HL-60 (cell line): Measurements from ENCODE around the gene MREG.

Experiments
- DNase-seq, 2 experiments: peaks; one replicate each; pipeline ENCODE4 v3.0.0-alpha.2; 2010 to 2020; ENCODE audit warnings: low read depth in 1 of 2, low spot score in 1 of 2
- H3K27ac ChIP-seq: fragments of 250-450 bp; sonication (Bioruptor Pico); replicated peaks from 2 replicates; pipeline ENCODE4 v1.5.1; 2020; ENCODE audit warnings: mild to moderate bottlenecking, moderate library complexity
- H3K27me3 ChIP-seq: fragments of 250-450 bp; sonication (Bioruptor Pico); 2 replicates; pipeline ENCODE4 v1.5.1; 2021; ENCODE audit warnings: mild to moderate bottlenecking, moderate library complexity; ENCODE audit not compliant: insufficient read depth, poor library complexity, severe bottlenecking
- H3K4me3 ChIP-seq: replicated peaks from 2 replicates; pipeline ENCODE4 v1.5.1; 2011; ENCODE audit warnings: mild to moderate bottlenecking, control low read depth, low read length; ENCODE audit not compliant: insufficient read depth
- GABPA ChIP-seq: IDR thresholded peaks from 2 replicates; pipeline ENCODE4 v1.6.1; 2012; ENCODE audit warnings: low read depth
- POLR2AphosphoS5 ChIP-seq: IDR thresholded peaks from 2 replicates; pipeline ENCODE4 v1.6.1; 2012; ENCODE audit warnings: low read depth
- SPI1 ChIP-seq: IDR thresholded peaks from 2 replicates; pipeline ENCODE4 v1.6.1; 2012; ENCODE audit warnings: low read depth, mild to moderate bottlenecking, borderline replicate concordance
- TF ChIP-seq, protein P1 (sequence below): IDR thresholded peaks from 2 replicates; pipeline ENCODE4 v1.6.1; 2012; ENCODE audit warnings: low read depth; ENCODE audit not compliant: insufficient replicate concordance
- TF ChIP-seq, protein P2 (sequence below): IDR thresholded peaks from one replicate; pipeline ENCODE4 v1.5.1; 2011; ENCODE audit warnings: low read length, control low read depth, inconsistent platforms; ENCODE audit not compliant: insufficient read depth

MREG gene

DNA sequence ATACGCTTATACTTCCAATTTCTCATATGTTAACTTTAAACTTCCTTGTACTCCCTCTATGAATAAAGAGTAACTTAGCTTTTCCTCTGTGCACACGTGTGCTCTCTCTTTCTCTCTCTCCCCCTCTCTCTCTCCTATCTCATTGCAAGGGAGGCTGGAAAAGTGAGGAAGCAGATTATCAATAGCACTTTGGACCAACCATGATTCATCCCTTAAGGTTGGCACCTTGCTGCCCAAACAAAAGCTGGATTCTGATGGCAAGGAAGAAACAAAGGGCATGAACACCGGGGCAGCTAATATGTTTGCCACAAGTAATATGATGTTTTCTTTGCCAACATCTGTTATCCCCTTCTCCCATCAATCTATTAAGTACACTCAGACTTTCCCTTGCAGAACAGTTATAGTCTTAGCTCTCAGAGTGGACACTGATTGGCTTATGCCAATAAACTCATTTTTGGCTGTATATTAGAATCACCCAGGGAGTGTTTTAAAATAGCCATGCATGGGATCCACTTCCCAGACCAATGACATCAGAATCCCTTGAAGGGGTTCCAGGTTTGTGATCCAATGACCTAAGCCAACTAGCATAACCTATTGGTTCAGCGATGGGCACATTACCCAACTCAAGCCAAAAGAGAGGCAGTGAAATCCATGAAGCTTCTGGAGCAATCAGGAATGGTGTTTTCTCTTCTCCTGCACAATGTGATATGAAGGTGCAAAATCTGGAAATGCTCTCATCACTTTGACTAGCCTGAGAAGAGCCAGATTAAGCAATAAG lies 60.3 kb downstream of the MREG start:
- no peak overlapping the region for H3K4me3 ChIP-seq
- no peak for DNase-seq
- no peak overlapping the region for H3K27ac ChIP-seq
- peaks cover 8% of the 10 kb centered on the region for H3K27me3 ChIP-seq
- TF ChIP-seq POLR2AphosphoS5 (no peak), SPI1 (no peak), GABPA (no peak)
- TF ChIP-seq, protein P1, sequence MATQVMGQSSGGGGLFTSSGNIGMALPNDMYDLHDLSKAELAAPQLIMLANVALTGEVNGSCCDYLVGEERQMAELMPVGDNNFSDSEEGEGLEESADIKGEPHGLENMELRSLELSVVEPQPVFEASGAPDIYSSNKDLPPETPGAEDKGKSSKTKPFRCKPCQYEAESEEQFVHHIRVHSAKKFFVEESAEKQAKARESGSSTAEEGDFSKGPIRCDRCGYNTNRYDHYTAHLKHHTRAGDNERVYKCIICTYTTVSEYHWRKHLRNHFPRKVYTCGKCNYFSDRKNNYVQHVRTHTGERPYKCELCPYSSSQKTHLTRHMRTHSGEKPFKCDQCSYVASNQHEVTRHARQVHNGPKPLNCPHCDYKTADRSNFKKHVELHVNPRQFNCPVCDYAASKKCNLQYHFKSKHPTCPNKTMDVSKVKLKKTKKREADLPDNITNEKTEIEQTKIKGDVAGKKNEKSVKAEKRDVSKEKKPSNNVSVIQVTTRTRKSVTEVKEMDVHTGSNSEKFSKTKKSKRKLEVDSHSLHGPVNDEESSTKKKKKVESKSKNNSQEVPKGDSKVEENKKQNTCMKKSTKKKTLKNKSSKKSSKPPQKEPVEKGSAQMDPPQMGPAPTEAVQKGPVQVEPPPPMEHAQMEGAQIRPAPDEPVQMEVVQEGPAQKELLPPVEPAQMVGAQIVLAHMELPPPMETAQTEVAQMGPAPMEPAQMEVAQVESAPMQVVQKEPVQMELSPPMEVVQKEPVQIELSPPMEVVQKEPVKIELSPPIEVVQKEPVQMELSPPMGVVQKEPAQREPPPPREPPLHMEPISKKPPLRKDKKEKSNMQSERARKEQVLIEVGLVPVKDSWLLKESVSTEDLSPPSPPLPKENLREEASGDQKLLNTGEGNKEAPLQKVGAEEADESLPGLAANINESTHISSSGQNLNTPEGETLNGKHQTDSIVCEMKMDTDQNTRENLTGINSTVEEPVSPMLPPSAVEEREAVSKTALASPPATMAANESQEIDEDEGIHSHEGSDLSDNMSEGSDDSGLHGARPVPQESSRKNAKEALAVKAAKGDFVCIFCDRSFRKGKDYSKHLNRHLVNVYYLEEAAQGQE: no peak
- TF ChIP-seq, protein P2, sequence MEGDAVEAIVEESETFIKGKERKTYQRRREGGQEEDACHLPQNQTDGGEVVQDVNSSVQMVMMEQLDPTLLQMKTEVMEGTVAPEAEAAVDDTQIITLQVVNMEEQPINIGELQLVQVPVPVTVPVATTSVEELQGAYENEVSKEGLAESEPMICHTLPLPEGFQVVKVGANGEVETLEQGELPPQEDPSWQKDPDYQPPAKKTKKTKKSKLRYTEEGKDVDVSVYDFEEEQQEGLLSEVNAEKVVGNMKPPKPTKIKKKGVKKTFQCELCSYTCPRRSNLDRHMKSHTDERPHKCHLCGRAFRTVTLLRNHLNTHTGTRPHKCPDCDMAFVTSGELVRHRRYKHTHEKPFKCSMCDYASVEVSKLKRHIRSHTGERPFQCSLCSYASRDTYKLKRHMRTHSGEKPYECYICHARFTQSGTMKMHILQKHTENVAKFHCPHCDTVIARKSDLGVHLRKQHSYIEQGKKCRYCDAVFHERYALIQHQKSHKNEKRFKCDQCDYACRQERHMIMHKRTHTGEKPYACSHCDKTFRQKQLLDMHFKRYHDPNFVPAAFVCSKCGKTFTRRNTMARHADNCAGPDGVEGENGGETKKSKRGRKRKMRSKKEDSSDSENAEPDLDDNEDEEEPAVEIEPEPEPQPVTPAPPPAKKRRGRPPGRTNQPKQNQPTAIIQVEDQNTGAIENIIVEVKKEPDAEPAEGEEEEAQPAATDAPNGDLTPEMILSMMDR: no peak

DNA sequence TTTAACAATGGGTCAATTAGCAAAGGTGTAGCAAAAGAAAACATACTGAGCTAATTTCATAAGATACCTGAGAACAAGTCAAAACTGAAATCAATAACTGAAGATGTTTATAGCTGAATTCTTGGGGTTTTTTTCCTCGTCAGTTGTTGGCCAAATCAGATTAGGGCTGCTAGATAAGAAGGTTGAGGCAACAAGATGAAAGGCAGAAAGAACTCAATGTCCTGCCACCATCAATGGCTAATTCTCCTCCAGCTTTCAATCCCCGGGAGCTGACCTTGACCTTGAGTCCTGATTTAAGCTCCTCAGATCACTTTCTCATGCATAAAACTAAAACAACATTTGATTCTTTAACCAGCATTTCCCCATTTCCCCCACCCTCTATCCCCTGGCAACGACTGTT lies 61.8 kb downstream of the MREG start:
- Histone ChIP-seq H3K27ac (no peak overlapping the region), H3K4me3 (no peak overlapping the region), H3K27me3 (peaks cover 8% of the 10 kb centered on the region)
- TF ChIP-seq SPI1 (no peak), POLR2AphosphoS5 (no peak), GABPA (no peak)
- TF ChIP-seq, protein P2: no peak
- TF ChIP-seq, protein P1: no peak
- no peak for DNase-seq

DNA sequence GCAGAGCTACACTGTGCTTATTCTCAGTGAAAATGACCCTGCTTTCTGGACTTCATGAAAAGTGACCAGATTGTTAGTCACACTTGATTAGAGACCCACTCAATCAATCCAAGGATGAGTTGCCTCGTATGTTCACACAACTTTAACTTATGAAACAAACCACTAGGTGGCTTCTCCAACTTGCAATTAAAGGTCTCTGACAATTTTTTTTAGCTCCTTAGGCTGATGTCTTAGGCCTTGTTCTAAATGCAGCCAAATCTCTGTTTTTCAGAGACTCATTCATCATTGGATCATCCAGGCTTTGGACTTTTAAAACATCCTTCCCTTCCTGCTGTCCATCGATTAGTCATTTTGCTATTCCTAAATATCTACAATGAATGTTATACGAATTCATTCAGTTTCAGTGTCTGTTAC lies 63.4 kb downstream of the MREG start:
- Histone ChIP-seq H3K4me3 (no peak overlapping the region), H3K27ac (no peak overlapping the region), H3K27me3 (peaks cover 8% of the 10 kb centered on the region)
- TF ChIP-seq, protein P2: no peak
- TF ChIP-seq, protein P1: no peak
- TF ChIP-seq POLR2AphosphoS5: no peak
- TF ChIP-seq GABPA: no peak
- no peak for TF ChIP-seq SPI1
- no peak for DNase-seq
